Smooth muscle cell (in vitro differentiated cells): ENCODE data around the gene CCDC106. TPM values are rescaled to one million over a fixed set of nuclear protein-coding genes. Genes with fewer than 3 reads are reported as not detected.

Experiments used
- DNase-seq: peaks from one replicate; lab custom pipeline; 2025; ENCODE audit not compliant: unreplicated experiment; lab: John Stamatoyannopoulos, UW
- H2AFZ ChIP-seq: fragments of 200-600 bp; sonication (generic); 2 replicates; pipeline ENCODE4 v1.6.0; 2016; ENCODE audit warnings: antibody characterized with exemption, low read depth, mild to moderate bottlenecking
- H3F3A ChIP-seq: fragments of 200-600 bp; sonication (generic); 2 replicates; pipeline ENCODE4 v1.6.0; 2017; ENCODE audit warnings: antibody characterized with exemption, low read depth
- H3K27ac ChIP-seq: fragments of 200-600 bp; sonication (generic); 2 replicates; pipeline ENCODE4 v1.5.1; 2016; ENCODE audit warnings: low read depth, mild to moderate bottlenecking
- H3K27me3 ChIP-seq: fragments of 200-600 bp; sonication (generic); 2 replicates; pipeline ENCODE4 v1.6.1; 2016; ENCODE audit warnings: low read depth, mild to moderate bottlenecking
- H3K36me3 ChIP-seq: fragments of 200-600 bp; sonication (generic); 2 replicates; pipeline ENCODE4 v1.5.1; 2016; ENCODE audit warnings: low read depth
- H3K4me1 ChIP-seq: fragments of 200-600 bp; sonication (generic); 2 replicates; pipeline ENCODE4 v1.5.1; 2016; ENCODE audit warnings: low read depth
- H3K4me2 ChIP-seq: fragments of 200-600 bp; sonication (generic); 2 replicates; pipeline ENCODE4 v1.6.0; 2016; ENCODE audit warnings: mild to moderate bottlenecking
- H3K4me3 ChIP-seq: fragments of 200-600 bp; sonication (generic); 2 replicates; pipeline ENCODE4 v1.5.1; 2016; ENCODE audit warnings: mild to moderate bottlenecking
- H3K79me2 ChIP-seq: fragments of 200-600 bp; sonication (generic); 2 replicates; pipeline ENCODE4 v1.6.0; 2016; ENCODE audit warnings: low read depth, mild to moderate bottlenecking
- H3K9ac ChIP-seq: fragments of 200-600 bp; sonication (generic); 2 replicates; pipeline ENCODE4 v1.6.0; 2016; ENCODE audit warnings: low read depth
- H3K9me3 ChIP-seq: fragments of 200-600 bp; sonication (generic); replicated peaks from 2 replicates; pipeline ENCODE4 v1.5.1; 2016; ENCODE audit warnings: low read depth
- H4K20me1 ChIP-seq: fragments of 200-600 bp; sonication (generic); 2 replicates; pipeline ENCODE4 v1.6.0; 2016; ENCODE audit warnings: low read depth
- CTCF ChIP-seq: fragments of 200-600 bp; sonication (generic); IDR thresholded peaks from 2 replicates; pipeline ENCODE4 v1.5.1; 2017; ENCODE audit warnings: borderline replicate concordance, mild to moderate bottlenecking, antibody characterized with exemption; ENCODE audit not compliant: insufficient read depth, poor library complexity, severe bottlenecking
- WGBS: methylation state at CpG from one replicate; pipeline ENCODE4 v1.1.7; 2016; ENCODE audit warnings: low lambda C conversion rate; 5-methylcytosine and 5-hydroxymethylcytosine counted together
- polyA plus RNA-seq: library from polyadenylated mRNA; unstranded; fragments of >200 nt; fragmentation: Nextera tagmentation; extraction: Ambion mirVana; gene quantifications from 2 replicates; pipeline ENCODE4 v1.2.1, GENCODE V29; 2016
- total RNA-seq: library from RNA; depleted of rRNA; stranded (reverse); fragments of >200 nt; gene quantifications from 2 replicates; pipeline ENCODE4 v1.2.3, GENCODE V29; 2014

Gene CCDC106
- total and polyA plus RNA-seq, 2 experiments from 2014 or later = 6.9 to 18.3 TPM

- 93% methylated on average over 23 of the region's 24 CpGs for WGBS
- Histone ChIP-seq H3K4me1 (peaks cover 5% of the 10 kb centered on the region), H3K4me2 (no peak overlapping the region), H3K27me3 (no peaks in the 10 kb centered on the region), H3K79me2 (peaks cover 94% of the 10 kb centered on the region), H4K20me1 (peaks cover 85% of the 10 kb centered on the region), H3K27ac (no peak overlapping the region), H3K9ac (no peak overlapping the region), H3K9me3 (no peaks in the 10 kb centered on the region), H2AFZ (no peak overlapping the region), H3K4me3 (no peak overlapping the region), H3K36me3 (no peaks in the 10 kb centered on the region), H3F3A (no peaks in the 10 kb centered on the region)
- no peak for TF ChIP-seq CTCF
- no peak for DNase-seq
These were observed 31.6 kb downstream of the CCDC106 start for GRCh38 chr19:55679343-55680257.

- no peak overlapping the region for H3K9ac ChIP-seq
- H3K9me3 ChIP-seq = no peaks in the 10 kb centered on the region
- H3F3A ChIP-seq = no peaks in the 10 kb centered on the region
- DNase-seq = no peak
- peaks cover 93% of the 10 kb centered on the region for H4K20me1 ChIP-seq
- peaks cover 96% of the 10 kb centered on the region for H3K79me2 ChIP-seq
- no peaks in the 10 kb centered on the region for H3K27me3 ChIP-seq
- 98% methylated on average over 19 of the region's 20 CpGs for WGBS
- no peak overlapping the region for H2AFZ ChIP-seq
- H3K4me2 ChIP-seq = no peak overlapping the region
- peaks cover 5% of the 10 kb centered on the region for H3K4me1 ChIP-seq
- no peak overlapping the region for H3K4me3 ChIP-seq
- H3K36me3 ChIP-seq = no peaks in the 10 kb centered on the region
- TF ChIP-seq CTCF = no peak
- no peak overlapping the region for H3K27ac ChIP-seq
These were observed 32.5 kb downstream of the CCDC106 start for GRCh38 chr19:55680339-55681130.

- no peak overlapping the region for H3K4me2 ChIP-seq
- no peaks in the 10 kb centered on the region for H3K36me3 ChIP-seq
- peaks cover 94% of the 10 kb centered on the region for H3K79me2 ChIP-seq
- H3K27ac ChIP-seq = no peak overlapping the region
- DNase-seq = no peak
- H3K9ac ChIP-seq = no peak overlapping the region
- no peaks in the 10 kb centered on the region for H3K9me3 ChIP-seq
- H3K4me1 ChIP-seq = peaks cover 5% of the 10 kb centered on the region
- no peaks in the 10 kb centered on the region for H3F3A ChIP-seq
- no peak overlapping the region for H2AFZ ChIP-seq
- WGBS = 94% methylated on average over 9 of the region's 9 CpGs
- no peak overlapping the region for H3K4me3 ChIP-seq
- peaks cover 98% of the 10 kb centered on the region for H4K20me1 ChIP-seq
- no peak for TF ChIP-seq CTCF
- no peaks in the 10 kb centered on the region for H3K27me3 ChIP-seq
These were observed 33.4 kb downstream of the CCDC106 start for GRCh38 chr19:55681131-55682092.
